B cell (primary cell): ENCODE results near the gene GNG7. TPM values are rescaled to one million over a fixed set of nuclear protein-coding genes. Genes with fewer than 3 reads are reported as not detected.

Source experiments
- ATAC-seq: fragments of 200-7000 bp; cut with Tn5 transposase; one replicate; pipeline ENCODE4 v1.10.0; 2021; ENCODE audit warnings: low read depth, mild to moderate bottlenecking, moderate number of reproducible peaks, moderate library complexity
- CTCF ChIA-PET: fragments of 350-600 bp; sonication (Branson Sonifier 250); formaldehyde crosslinking; loops from one replicate; lab custom pipeline; 2021; ENCODE audit warnings: antibody characterized with exemption, inconsistent platforms; lab: Charles Lee
- POLR2A ChIA-PET: fragments of 350-600 bp; sonication (Branson Sonifier 250); formaldehyde crosslinking; loops from one replicate; lab custom pipeline; 2021; ENCODE audit warnings: antibody characterized with exemption; lab: Charles Lee
- DNase-seq: peaks from one replicate; pipeline ENCODE4 v3.0.0; 2013
- H2AFZ ChIP-seq: 2 replicates; pipeline ENCODE4 v1.6.1; 2012; ENCODE audit warnings: mild to moderate bottlenecking, low read depth, low read length; ENCODE audit not compliant: insufficient read depth, poor library complexity, severe bottlenecking
- H3K27ac ChIP-seq, 2 donors: 1 replicate in 1 of 2; 2 replicates in 1 of 2; pipeline ENCODE4 v1.5.1; 2012 to 2013; ENCODE audit warnings: low read length in 2 of 2, mild to moderate bottlenecking in 2 of 2, moderate library complexity in 1 of 2
- H3K27me3 ChIP-seq, 4 experiments: fragments of 200-600 bp in 1 of 4; sonication (generic) in 1 of 4; replicated peaks in 1 of 4; 1 replicate in 2 of 4; 2 replicates in 2 of 4; pipeline versions ENCODE4 v1.6.1 to v1.7.0; 2013 to 2016; ENCODE audit warnings: low read length in 3 of 4, mild to moderate bottlenecking in 2 of 4, mixed read lengths in 1 of 4, moderate library complexity in 1 of 4; ENCODE audit not compliant: insufficient read depth in 4 of 4, control insufficient read depth in 3 of 4; ENCODE audit errors: control extremely low read depth in 1 of 4
- H3K36me3 ChIP-seq, 2 experiments: replicated peaks in 1 of 2; 1 replicate in 1 of 2; 2 replicates in 1 of 2; pipeline versions ENCODE4 v1.6.1 to v1.7.1; 2013; ENCODE audit warnings: low read length in 1 of 2; ENCODE audit not compliant: insufficient read depth in 2 of 2, control insufficient read depth in 1 of 2; ENCODE audit errors: control extremely low read depth in 1 of 2, extremely low read depth in 1 of 2
- H3K4me1 ChIP-seq, 2 donors: fragments of 200-600 bp in 1 of 2; sonication (generic) in 1 of 2; 1 replicate in 1 of 2; 2 replicates in 1 of 2; pipeline versions ENCODE4 v1.5.1 to v1.6.1; 2013 to 2017; ENCODE audit warnings: low read length in 2 of 2; ENCODE audit not compliant: control insufficient read depth in 2 of 2, insufficient read depth in 2 of 2
- H3K4me2 ChIP-seq: replicated peaks from 2 replicates; pipeline ENCODE3; 2012; ENCODE audit warnings: mild to moderate bottlenecking, low read depth, low read length; ENCODE audit not compliant: poor library complexity, severe bottlenecking
- H3K4me3 ChIP-seq, 5 experiments: fragments of 200-600 bp in 1 of 5; sonication (generic) in 1 of 5; 1 replicate in 3 of 5; 2 replicates in 2 of 5; pipeline versions ENCODE4 v1.5.1 to v1.7.0; 2011 to 2016; ENCODE audit warnings: low read length in 4 of 5, mild to moderate bottlenecking in 4 of 5, low read depth in 2 of 5, control low read depth in 1 of 5, moderate library complexity in 1 of 5; ENCODE audit not compliant: insufficient read depth in 1 of 5; ENCODE audit errors: control extremely low read depth in 1 of 5, extremely low read depth in 1 of 5
- H3K79me2 ChIP-seq: fragments of 200-600 bp; sonication (generic); one replicate; pipeline ENCODE4 v1.6.0; 2016; ENCODE audit warnings: low read length; ENCODE audit not compliant: control insufficient read depth, insufficient read depth
- H3K9ac ChIP-seq: fragments of 200-600 bp; sonication (generic); 2 replicates; pipeline ENCODE4 v1.6.1; 2017; ENCODE audit warnings: mild to moderate bottlenecking, low read length, moderate library complexity
- H3K9me3 ChIP-seq, 3 donors: one replicate each; pipeline versions ENCODE4 v1.6.1 to v1.7.1; 2013; ENCODE audit warnings: low read length in 2 of 3; ENCODE audit not compliant: control insufficient read depth in 2 of 3, insufficient read depth in 1 of 3; ENCODE audit errors: control extremely low read depth in 1 of 3
- H4K20me1 ChIP-seq: 2 replicates; pipeline ENCODE4 v1.6.0; 2012; ENCODE audit warnings: mild to moderate bottlenecking, low read length; ENCODE audit not compliant: insufficient read depth, control insufficient read depth, poor library complexity, severe bottlenecking
- H3K27ac Mint-ChIP-seq: one replicate; pipeline ENCODE4 v1.8.0; 2021; ENCODE audit warnings: mixed read lengths
- H3K27me3 Mint-ChIP-seq: one replicate; pipeline ENCODE4 v1.8.0; 2021; ENCODE audit warnings: mixed read lengths
- H3K4me1 Mint-ChIP-seq: one replicate; pipeline ENCODE4 v1.8.0; 2021; ENCODE audit warnings: mixed read lengths
- H3K4me3 Mint-ChIP-seq: one replicate; pipeline ENCODE4 v1.8.0; 2021; ENCODE audit warnings: mixed read lengths
- H3K9me3 Mint-ChIP-seq: one replicate; pipeline ENCODE4 v1.8.0; 2022; ENCODE audit warnings: mixed read lengths; ENCODE audit not compliant: insufficient read depth
- EZH2 ChIP-seq: IDR thresholded peaks from 2 replicates; pipeline ENCODE4 v1.6.1; 2012; ENCODE audit warnings: borderline replicate concordance, low read depth, mild to moderate bottlenecking, moderate library complexity, low read length; ENCODE audit not compliant: insufficient read depth, poor library complexity, severe bottlenecking
- WGBS: methylation state at CpG from one replicate; pipeline ENCODE4 v1.1.5; 2013; ENCODE audit warnings: missing lambda C conversion rate; ENCODE audit not compliant: insufficient coverage; 5-methylcytosine and 5-hydroxymethylcytosine counted together
- intact Hi-C: fragments of 100-400 bp; cut with micrococcal nuclease; formaldehyde crosslinking; loops from one replicate; pipeline ENCODE4 v1.10.0; 2022
- polyA plus RNA-seq: library from polyadenylated mRNA; depleted of rRNA; stranded (reverse); fragments of >200 nt; gene quantifications from 2 replicates; pipeline ENCODE4 v1.2.3, GENCODE V29; 2012
- total RNA-seq, 2 donors: library from RNA; stranded (reverse); fragments of 120-200 nt in 1 of 2; gene quantifications; 1 replicate in 1 of 2; 2 replicates in 1 of 2; pipeline versions ENCODE4 v1.2.3 to v1.2.4, GENCODE V29; 2013 to 2022
- TF ChIP-seq, protein P1 (sequence below): fragments of 200-600 bp; IDR thresholded peaks from one replicate; pipeline ENCODE4 v1.8.0; 2022; ENCODE audit warnings: antibody characterized with exemption, mild to moderate bottlenecking

The GNG7 gene
- total and polyA plus RNA-seq, 2 donors (not counting 1 experiment from before 2014, with no cell fraction given), result 76.3 to 153 TPM

DNA sequence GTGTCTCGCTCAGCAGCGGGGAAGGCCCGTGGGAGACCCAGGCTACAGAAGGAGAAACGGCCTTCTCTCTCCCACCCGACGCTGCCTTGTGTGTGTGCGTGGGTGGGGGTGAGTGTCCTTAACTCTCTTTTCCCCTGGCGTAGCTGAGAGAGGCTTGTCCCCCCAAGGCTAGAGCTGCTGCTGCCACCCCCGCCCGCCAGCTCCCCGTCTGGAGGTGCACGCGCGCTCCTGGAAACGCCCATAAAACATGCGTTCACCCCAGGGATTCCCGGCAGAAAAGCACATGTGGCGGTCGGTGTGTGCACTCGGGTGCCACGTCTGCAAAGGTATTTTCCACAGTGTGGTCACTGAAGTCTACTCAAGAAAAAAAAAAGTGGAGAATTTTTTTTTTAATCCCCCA lies 190.5 kb downstream of the GNG7 start:
- no peaks in the 10 kb centered on the region for H3K79me2 ChIP-seq
- no peak overlapping the region for H3K4me3 ChIP-seq
- TF ChIP-seq EZH2, result no peak
- TF ChIP-seq, protein P1, sequence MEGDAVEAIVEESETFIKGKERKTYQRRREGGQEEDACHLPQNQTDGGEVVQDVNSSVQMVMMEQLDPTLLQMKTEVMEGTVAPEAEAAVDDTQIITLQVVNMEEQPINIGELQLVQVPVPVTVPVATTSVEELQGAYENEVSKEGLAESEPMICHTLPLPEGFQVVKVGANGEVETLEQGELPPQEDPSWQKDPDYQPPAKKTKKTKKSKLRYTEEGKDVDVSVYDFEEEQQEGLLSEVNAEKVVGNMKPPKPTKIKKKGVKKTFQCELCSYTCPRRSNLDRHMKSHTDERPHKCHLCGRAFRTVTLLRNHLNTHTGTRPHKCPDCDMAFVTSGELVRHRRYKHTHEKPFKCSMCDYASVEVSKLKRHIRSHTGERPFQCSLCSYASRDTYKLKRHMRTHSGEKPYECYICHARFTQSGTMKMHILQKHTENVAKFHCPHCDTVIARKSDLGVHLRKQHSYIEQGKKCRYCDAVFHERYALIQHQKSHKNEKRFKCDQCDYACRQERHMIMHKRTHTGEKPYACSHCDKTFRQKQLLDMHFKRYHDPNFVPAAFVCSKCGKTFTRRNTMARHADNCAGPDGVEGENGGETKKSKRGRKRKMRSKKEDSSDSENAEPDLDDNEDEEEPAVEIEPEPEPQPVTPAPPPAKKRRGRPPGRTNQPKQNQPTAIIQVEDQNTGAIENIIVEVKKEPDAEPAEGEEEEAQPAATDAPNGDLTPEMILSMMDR, result no peak
- ChIA-PET CTCF (interaction anchor here (0.7 kb wide), 1 partner anchor 32 kb away, joined by 3 read pairs; no protein-coding TSS in a partner anchor), POLR2A (interaction anchor here (0.8 kb wide), 2 partner anchors 26 to 36 kb away, joined by 3 to 5 read pairs; partner anchors contain the start of gene GADD45B)
- no peaks in the 10 kb centered on the region for H3K9me3 Mint-ChIP-seq
- H3K9me3 ChIP-seq, result peaks cover 0 to 11% (median 0%) of the 10 kb centered on the region in 3 donors
- peak; percentile 34 for ATAC-seq
- peaks cover 8 to 20% of the 10 kb centered on the region in 2 donors for H3K4me1 ChIP-seq
- H3K4me3 Mint-ChIP-seq, result no peak overlapping the region
- H3K27me3 Mint-ChIP-seq, result no peaks in the 10 kb centered on the region
- H4K20me1 ChIP-seq, result peaks cover 24% of the 10 kb centered on the region
- H3K27me3 ChIP-seq, result no peaks in the 10 kb centered on the region
- intact Hi-C loops, result loop anchor here (10.0 kb wide), 1 partner anchor 853 kb away; the partner anchor contains the start of gene NFIC
- DNase-seq, result peak; percentile 53
- H3K36me3 ChIP-seq, result peaks cover 0 to 19% of the 10 kb centered on the region in 2 experiments
- no peak overlapping the region for H3K9ac ChIP-seq
- WGBS, result 56% methylated on average over 13 of the region's 21 CpGs
- peak overlapping the region; percentile 15 for H3K27ac Mint-ChIP-seq
- H3K4me2 ChIP-seq, result no peak overlapping the region
- H3K27ac ChIP-seq, result no peak overlapping the region
- H3K4me1 Mint-ChIP-seq, result peaks cover 26% of the 10 kb centered on the region
- no peak overlapping the region for H2AFZ ChIP-seq

DNA sequence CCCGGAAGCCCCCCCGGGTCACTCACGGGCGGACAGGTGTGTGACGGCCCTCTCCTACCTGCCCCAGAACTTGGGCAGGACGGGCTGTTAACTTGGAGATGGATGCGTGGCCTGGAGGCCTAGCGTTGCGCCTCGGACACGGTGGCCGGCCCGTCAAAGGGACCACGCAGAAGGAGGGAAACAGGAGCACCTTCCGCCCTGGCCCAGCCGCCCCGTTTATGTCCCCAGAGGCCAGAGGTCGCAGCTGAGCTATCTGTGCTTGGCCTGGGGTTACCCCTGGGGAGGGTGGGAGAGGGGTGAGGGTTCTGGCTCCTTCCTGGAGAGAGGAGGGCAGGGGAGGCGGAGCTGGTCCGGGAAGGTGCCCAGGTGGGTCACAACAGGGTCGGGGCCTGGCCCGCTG lies 190.9 kb downstream of the GNG7 start:
- Mint-ChIP-seq H3K9me3 (no peaks in the 10 kb centered on the region), H3K4me3 (no peak overlapping the region), H3K27me3 (no peaks in the 10 kb centered on the region), H3K27ac (peak overlapping the region; percentile 20), H3K4me1 (peaks cover 28% of the 10 kb centered on the region)
- Histone ChIP-seq H3K9ac (no peak overlapping the region), H3K4me2 (no peak overlapping the region), H3K27ac (no peak overlapping the region), H3K9me3 (peaks cover 0 to 11% (median 0%) of the 10 kb centered on the region in 3 donors), H3K27me3 (no peaks in the 10 kb centered on the region), H2AFZ (no peak overlapping the region), H3K36me3 (peaks cover 0 to 18% of the 10 kb centered on the region in 2 experiments), H4K20me1 (peaks cover 20% of the 10 kb centered on the region), H3K79me2 (no peaks in the 10 kb centered on the region), H3K4me1 (peaks cover 9 to 23% of the 10 kb centered on the region in 2 donors), H3K4me3 (no peak overlapping the region)
- TF ChIP-seq, protein P1, result no peak
- TF ChIP-seq EZH2, result no peak
- WGBS, result 69% methylated on average over 21 of the region's 22 CpGs
- DNase-seq (no peak), ATAC-seq (peak; percentile 43)
- POLR2A ChIA-PET, result interaction anchor here (0.5 to 0.8 kb wide), 4 partner anchors 26 to 116 kb away, joined by 3 to 6 read pairs (median 4); partner anchors contain the start of gene GADD45B
- CTCF ChIA-PET, result no interaction called here
- intact Hi-C loops, result loop anchor here (10.0 kb wide), 1 partner anchor 853 kb away; the partner anchor contains the start of gene NFIC
